H7 (cell line): Measurements from ENCODE around the gene PCSK2. TPM values are rescaled to one million over a fixed set of nuclear protein-coding genes. Genes with fewer than 3 reads are reported as not detected.

Experiments used
- DNase-seq: peaks from one replicate; pipeline ENCODE4 v3.0.0; 2012
- H3K27me3 ChIP-seq: 2 replicates; pipeline ENCODE4 v1.6.0; 2011; ENCODE audit warnings: mild to moderate bottlenecking, low read length; ENCODE audit not compliant: control insufficient read depth, insufficient read depth
- H3K36me3 ChIP-seq: replicated peaks from 2 replicates; pipeline ENCODE4 v1.5.1; 2011; ENCODE audit warnings: low read length; ENCODE audit not compliant: control insufficient read depth, insufficient read depth
- H3K4me3 ChIP-seq: 2 replicates; pipeline ENCODE4 v1.5.1; 2011; ENCODE audit warnings: low read depth, mild to moderate bottlenecking, control low read depth, low read length, moderate library complexity; ENCODE audit not compliant: insufficient read depth
- total RNA-seq: library from RNA; depleted of rRNA; stranded (reverse); fragments of >200 nt; shearing (Covaris generic); gene quantifications from 2 replicates; pipeline ENCODE4 v1.2.3, GENCODE V29; 2014

PCSK2 gene
- total RNA-seq, 1 experiment from 2014 or later: 0.10 TPM

GRCh38 chr20:17295151-17295726 lies 68.4 kb downstream of the PCSK2 start:
- DNase-seq: no peak
- Histone ChIP-seq H3K36me3 (no peaks in the 10 kb centered on the region), H3K4me3 (no peak overlapping the region), H3K27me3 (no peaks in the 10 kb centered on the region)

- no peak overlapping the region for H3K4me3 ChIP-seq
- DNase-seq: no peak
- no peaks in the 10 kb centered on the region for H3K36me3 ChIP-seq
- no peaks in the 10 kb centered on the region for H3K27me3 ChIP-seq
Observed at GRCh38 chr20:17295991-17296390, 69.2 kb downstream of the PCSK2 start.

GRCh38 chr20:17298171-17298570 lies 71.3 kb downstream of the PCSK2 start:
- Histone ChIP-seq H3K4me3 (no peak overlapping the region), H3K36me3 (no peaks in the 10 kb centered on the region), H3K27me3 (no peaks in the 10 kb centered on the region)
- DNase-seq: no peak

- no peak for DNase-seq
- no peaks in the 10 kb centered on the region for H3K27me3 ChIP-seq
- no peaks in the 10 kb centered on the region for H3K36me3 ChIP-seq
- H3K4me3 ChIP-seq: no peak overlapping the region
Observed at GRCh38 chr20:17298751-17299150, 71.9 kb downstream of the PCSK2 start.

- H3K36me3 ChIP-seq: no peaks in the 10 kb centered on the region
- DNase-seq: no peak
- no peaks in the 10 kb centered on the region for H3K27me3 ChIP-seq
- no peak overlapping the region for H3K4me3 ChIP-seq
Observed at GRCh38 chr20:17300113-17300512, 73.3 kb downstream of the PCSK2 start.

- no peaks in the 10 kb centered on the region for H3K36me3 ChIP-seq
- no peak overlapping the region for H3K4me3 ChIP-seq
- no peaks in the 10 kb centered on the region for H3K27me3 ChIP-seq
- no peak for DNase-seq
Observed at GRCh38 chr20:17304774-17305173, 77.9 kb downstream of the PCSK2 start.

GRCh38 chr20:17306427-17306826 lies 79.6 kb downstream of the PCSK2 start:
- no peak for DNase-seq
- Histone ChIP-seq H3K27me3 (no peaks in the 10 kb centered on the region), H3K4me3 (no peak overlapping the region), H3K36me3 (no peaks in the 10 kb centered on the region)

GRCh38 chr20:17314264-17314663 lies 87.4 kb downstream of the PCSK2 start:
- Histone ChIP-seq H3K27me3 (no peaks in the 10 kb centered on the region), H3K4me3 (no peak overlapping the region), H3K36me3 (no peaks in the 10 kb centered on the region)
- no peak for DNase-seq

- no peaks in the 10 kb centered on the region for H3K27me3 ChIP-seq
- H3K36me3 ChIP-seq: no peaks in the 10 kb centered on the region
- H3K4me3 ChIP-seq: peak overlapping the region; percentile 12; the same call in 1 of the 2 replicates
- peak; percentile 34 for DNase-seq
Observed at GRCh38 chr20:17315407-17316231, 88.8 kb downstream of the PCSK2 start.

- H3K4me3 ChIP-seq: no peak overlapping the region
Observed at GRCh38 chr20:17316316-17317038, 89.6 kb downstream of the PCSK2 start.

GRCh38 chr20:17317341-17317740 lies 90.5 kb downstream of the PCSK2 start:
- no peak overlapping the region for H3K4me3 ChIP-seq
- no peaks in the 10 kb centered on the region for H3K27me3 ChIP-seq
- no peak for DNase-seq
- H3K36me3 ChIP-seq: no peaks in the 10 kb centered on the region

More at GRCh38 chr20:17316316-17317038, 89.6 kb downstream of the PCSK2 start:
- H3K27me3 ChIP-seq: no peaks in the 10 kb centered on the region
- H3K36me3 ChIP-seq: no peaks in the 10 kb centered on the region
- DNase-seq: no peak

GRCh38 chr20:17320456-17320855 lies 93.6 kb downstream of the PCSK2 start:
- no peak overlapping the region for H3K4me3 ChIP-seq
- no peaks in the 10 kb centered on the region for H3K27me3 ChIP-seq
- DNase-seq: no peak
- no peaks in the 10 kb centered on the region for H3K36me3 ChIP-seq

GRCh38 chr20:17326096-17326495 lies 99.3 kb downstream of the PCSK2 start:
- Histone ChIP-seq H3K27me3 (no peaks in the 10 kb centered on the region), H3K4me3 (no peak overlapping the region), H3K36me3 (no peaks in the 10 kb centered on the region)

GRCh38 chr20:17327185-17328148 lies 100.6 kb downstream of the PCSK2 start:
- Histone ChIP-seq H3K36me3 (no peaks in the 10 kb centered on the region), H3K4me3 (no peak overlapping the region), H3K27me3 (no peaks in the 10 kb centered on the region)
- DNase-seq: peak; percentile 37

More at GRCh38 chr20:17326096-17326495, 99.3 kb downstream of the PCSK2 start:
- no peak for DNase-seq
